Stomach smooth muscle (tissue), 2 donors: ENCODE data around the gene KIFAP3.
"Not testable (repeated sequence)": the region's sequence is repeated elsewhere in the genome, so short reads cannot be mapped to it uniquely, and the experiment has no call there.

Experiments used
- H3K27ac ChIP-seq: one replicate; pipeline ENCODE4 v1.7.0; 2013; ENCODE audit warnings: mild to moderate bottlenecking, low read length, inconsistent platforms
- H3K27me3 ChIP-seq, 2 donors: one replicate each; pipeline ENCODE4 v1.7.0; 2013; ENCODE audit warnings: low read length in 2 of 2; ENCODE audit not compliant: insufficient read depth in 2 of 2, control insufficient read depth in 1 of 2
- H3K36me3 ChIP-seq, 2 donors: one replicate each; pipeline ENCODE4 v1.7.0; 2013; ENCODE audit warnings: low read length in 2 of 2; ENCODE audit not compliant: control insufficient read depth in 2 of 2, insufficient read depth in 2 of 2
- H3K4me1 ChIP-seq: one replicate; pipeline ENCODE4 v1.7.0; 2013; ENCODE audit warnings: low read length; ENCODE audit not compliant: control insufficient read depth, insufficient read depth
- H3K4me3 ChIP-seq, 2 donors: one replicate each; pipeline ENCODE4 v1.7.0; 2013; ENCODE audit warnings: low read length in 2 of 2
- H3K9ac ChIP-seq, 2 donors: one replicate each; pipeline ENCODE4 v1.7.0; 2013; ENCODE audit warnings: low read length in 2 of 2, mild to moderate bottlenecking in 1 of 2
- H3K9me3 ChIP-seq, 2 donors: one replicate each; pipeline ENCODE4 v1.7.0; 2013; ENCODE audit warnings: low read length in 2 of 2; ENCODE audit not compliant: control insufficient read depth in 2 of 2
- donor health status: healthy.
- donor health status: Pancreatic carcinoma.

Gene KIFAP3

DNA sequence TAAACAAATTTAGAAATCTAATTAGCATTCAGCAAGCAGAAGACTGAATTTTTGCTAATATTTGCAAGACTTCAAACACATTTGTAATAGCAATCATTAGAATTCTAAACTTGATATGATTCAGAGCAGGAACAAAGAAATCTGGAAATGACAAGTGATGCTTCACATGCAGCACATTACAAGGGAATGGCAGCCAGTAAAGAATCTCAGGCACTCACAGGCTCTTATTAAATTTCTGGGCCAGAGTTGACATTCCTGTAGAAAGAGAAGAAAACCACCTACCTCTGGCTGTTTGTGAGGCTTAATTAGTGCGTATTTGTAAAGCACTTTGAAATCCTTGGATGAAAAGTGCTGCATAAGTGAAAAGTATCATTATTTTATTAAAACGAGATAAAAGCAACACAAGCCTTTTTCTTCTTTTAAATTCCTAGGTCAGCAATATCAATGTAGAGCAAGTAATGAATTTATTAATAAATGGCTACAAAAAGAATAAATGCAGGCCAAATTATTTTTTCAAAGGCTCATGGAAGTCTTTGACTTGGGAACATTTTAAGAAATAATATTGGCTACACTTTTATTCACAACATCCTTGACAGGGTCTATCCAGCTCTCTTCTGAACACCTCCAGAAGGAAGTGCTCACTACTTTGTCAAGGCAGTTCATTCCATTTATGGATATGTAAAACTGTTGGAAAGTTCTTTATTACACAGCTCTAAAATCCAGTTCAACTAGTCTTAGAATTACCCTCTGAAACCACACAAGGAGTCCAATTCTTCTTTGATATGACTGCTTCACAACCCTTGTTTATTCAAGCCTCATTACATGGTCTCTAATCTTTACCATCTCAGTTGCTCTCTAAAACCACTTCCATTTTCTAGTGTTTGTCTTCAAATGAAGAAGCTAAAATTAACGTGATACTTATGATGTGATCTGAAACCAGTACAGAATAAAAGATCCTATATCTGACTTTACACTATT, 148.7 kb downstream of the KIFAP3 start:
- Histone ChIP-seq H3K27ac (no peak overlapping the region), H3K9ac (no peak overlapping the region)

DNA sequence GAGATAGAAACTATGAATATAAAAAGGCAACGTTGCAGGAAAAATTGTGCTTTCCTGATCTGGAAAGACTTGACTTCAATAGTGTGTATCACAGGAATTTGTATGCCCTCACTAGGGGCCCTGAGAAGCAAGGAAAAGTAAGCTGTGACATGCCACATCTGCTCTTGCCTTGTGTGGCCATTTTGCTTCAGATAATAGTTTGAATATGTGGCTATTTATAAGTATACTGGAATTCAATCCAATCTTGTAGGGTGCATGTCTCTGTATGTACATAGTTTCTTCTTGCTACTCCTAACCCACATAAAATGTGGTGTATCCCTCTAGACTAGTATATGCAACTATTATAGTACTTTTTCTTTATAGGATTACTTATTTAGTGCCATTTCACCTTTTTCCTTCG, 149.7 kb downstream of the KIFAP3 start:
- no peak overlapping the region for H3K4me3 ChIP-seq
- H3K9me3 ChIP-seq = no peaks in the 10 kb centered on the region
- no peak overlapping the region for H3K9ac ChIP-seq
- H3K27ac ChIP-seq = no peak overlapping the region
- no peaks in the 10 kb centered on the region for H3K4me1 ChIP-seq
- no peaks in the 10 kb centered on the region for H3K27me3 ChIP-seq
- H3K36me3 ChIP-seq = peaks cover 0 to 6% of the 10 kb centered on the region in 2 donors

More for the DNA sequence above, 148.7 kb downstream of the KIFAP3 start:
- H3K4me1 ChIP-seq = no peaks in the 10 kb centered on the region
- peaks cover 0 to 6% of the 10 kb centered on the region in 2 donors for H3K36me3 ChIP-seq
- no peaks in the 10 kb centered on the region for H3K9me3 ChIP-seq
- no peaks in the 10 kb centered on the region for H3K27me3 ChIP-seq
- no peak overlapping the region for H3K4me3 ChIP-seq

DNA sequence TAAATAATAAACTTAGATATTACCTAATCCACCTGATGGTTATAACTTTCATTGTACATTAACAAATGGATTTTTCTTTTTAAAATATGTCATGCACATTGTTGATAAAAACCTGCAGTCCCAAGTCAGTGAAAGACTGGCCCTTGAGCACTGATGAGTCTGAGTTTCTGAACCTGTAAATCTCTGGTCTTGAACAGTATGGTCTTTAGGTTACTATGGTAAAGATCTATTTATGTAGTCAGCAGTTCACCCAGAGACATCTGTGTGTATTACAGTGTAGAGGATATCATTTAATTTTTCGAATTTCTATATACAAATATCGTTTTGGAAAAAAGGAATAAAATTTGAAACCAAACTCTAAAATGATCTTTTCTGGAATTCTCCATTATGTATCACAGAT, 150.4 kb downstream of the KIFAP3 start:
- Histone ChIP-seq H3K9ac (no peak overlapping the region), H3K36me3 (peaks cover 0 to 7% of the 10 kb centered on the region in 2 donors), H3K27ac (no peak overlapping the region), H3K27me3 (no peaks in the 10 kb centered on the region), H3K4me1 (no peaks in the 10 kb centered on the region), H3K4me3 (no peak overlapping the region), H3K9me3 (no peaks in the 10 kb centered on the region)

DNA sequence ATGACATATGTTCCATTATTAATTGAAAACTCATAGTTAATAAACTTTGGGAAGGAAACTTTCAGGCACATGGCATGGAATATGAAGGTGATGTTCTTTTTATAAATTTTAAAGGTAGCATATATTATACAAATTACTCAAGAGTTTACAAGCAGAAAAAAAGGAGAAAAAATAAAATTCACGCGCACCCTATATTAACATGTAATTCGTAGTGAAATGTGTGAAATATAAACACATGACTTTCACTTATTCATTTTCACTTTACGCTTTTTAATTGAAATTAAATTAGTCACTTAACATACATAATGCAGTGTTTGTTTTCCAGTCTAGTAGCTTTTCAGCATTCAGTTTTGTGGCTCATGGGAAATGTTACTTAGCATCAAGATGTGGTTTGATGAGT, 153.4 kb downstream of the KIFAP3 start:
- peaks cover 2 to 11% of the 10 kb centered on the region in 2 donors for H3K36me3 ChIP-seq
- H3K4me3 ChIP-seq = no peak overlapping the region
- no peaks in the 10 kb centered on the region for H3K27me3 ChIP-seq
- H3K4me1 ChIP-seq = no peaks in the 10 kb centered on the region
- no peak overlapping the region for H3K9ac ChIP-seq
- H3K9me3 ChIP-seq = no peaks in the 10 kb centered on the region
- H3K27ac ChIP-seq = no peak overlapping the region

DNA sequence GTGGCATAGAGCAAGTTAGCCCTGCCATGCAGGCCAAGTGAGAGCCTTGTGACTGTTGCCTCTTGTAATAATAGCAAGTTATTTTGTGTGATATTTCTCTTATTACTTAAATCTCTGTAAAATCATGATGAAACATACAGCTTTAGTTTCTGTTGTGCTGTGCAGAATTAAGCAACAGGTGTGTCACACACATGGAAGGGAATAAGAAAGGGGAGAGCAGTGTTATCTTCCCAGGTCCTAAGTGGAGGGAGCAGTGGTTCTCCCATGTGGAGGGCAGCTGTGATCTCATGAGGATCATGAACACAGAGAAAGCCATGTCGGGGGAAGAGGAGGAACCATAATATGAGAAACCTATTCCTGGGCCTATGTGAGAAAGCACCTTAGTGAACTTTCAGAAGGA, 155.6 kb downstream of the KIFAP3 start:
- peaks cover 2 to 11% of the 10 kb centered on the region in 2 donors for H3K36me3 ChIP-seq
- no peak overlapping the region for H3K4me3 ChIP-seq
- H3K27ac ChIP-seq = no peak overlapping the region
- H3K9ac ChIP-seq = no peak overlapping the region
- H3K27me3 ChIP-seq = no peaks in the 10 kb centered on the region
- no peaks in the 10 kb centered on the region for H3K9me3 ChIP-seq
- H3K4me1 ChIP-seq = no peaks in the 10 kb centered on the region

DNA sequence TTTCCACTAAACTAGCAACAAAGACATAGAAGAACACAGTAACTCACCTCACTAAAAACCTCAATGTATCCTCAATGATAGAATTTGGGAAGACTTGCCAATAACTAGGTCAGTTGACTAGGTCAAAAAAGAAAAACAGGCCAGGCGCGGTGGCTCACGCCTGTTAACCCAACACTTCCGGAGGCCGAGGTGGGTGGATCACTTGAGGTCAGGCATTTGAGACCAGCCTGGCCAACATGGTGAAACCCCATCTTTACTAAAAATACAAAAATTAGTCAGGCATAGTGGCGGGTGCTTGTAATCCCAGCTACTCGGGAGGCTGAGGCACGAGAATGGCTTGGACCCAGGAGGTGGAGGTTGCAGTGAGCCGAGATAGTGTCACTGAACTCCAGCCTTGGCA, 156.3 kb downstream of the KIFAP3 start:
- peaks cover 2 to 11% of the 10 kb centered on the region in 2 donors for H3K36me3 ChIP-seq
- H3K4me1 ChIP-seq, H3K9me3 ChIP-seq, H3K27me3 ChIP-seq, H3K9ac ChIP-seq, H3K27ac ChIP-seq, H3K4me3 ChIP-seq: not testable (repeated sequence)

DNA sequence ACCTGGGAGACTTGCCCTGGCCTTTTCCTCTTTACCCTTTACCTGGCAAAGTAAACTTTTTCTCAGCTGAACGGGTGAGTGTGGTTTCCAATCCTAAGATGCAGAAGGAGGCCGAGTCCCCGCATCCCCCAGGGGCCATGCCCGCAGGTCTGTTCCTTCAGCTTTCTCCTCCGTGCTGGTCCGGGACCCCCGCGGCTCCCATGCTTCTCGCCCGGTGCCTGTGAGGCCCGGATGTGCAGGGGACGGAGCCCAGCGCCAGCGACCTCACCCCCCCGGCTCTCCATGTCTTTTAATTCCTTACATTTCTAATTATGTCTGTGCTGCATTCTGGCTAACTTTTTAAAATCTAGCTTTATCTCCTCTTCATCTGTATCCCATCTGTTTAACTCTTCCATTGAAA, 159.3 kb downstream of the KIFAP3 start:
- H3K27me3 ChIP-seq = no peaks in the 10 kb centered on the region
- no peak overlapping the region for H3K4me3 ChIP-seq
- H3K4me1 ChIP-seq = no peaks in the 10 kb centered on the region
- no peak overlapping the region for H3K27ac ChIP-seq
- peaks cover 2 to 5% of the 10 kb centered on the region in 2 donors for H3K36me3 ChIP-seq
- H3K9ac ChIP-seq = no peak overlapping the region
- H3K9me3 ChIP-seq = no peaks in the 10 kb centered on the region

DNA sequence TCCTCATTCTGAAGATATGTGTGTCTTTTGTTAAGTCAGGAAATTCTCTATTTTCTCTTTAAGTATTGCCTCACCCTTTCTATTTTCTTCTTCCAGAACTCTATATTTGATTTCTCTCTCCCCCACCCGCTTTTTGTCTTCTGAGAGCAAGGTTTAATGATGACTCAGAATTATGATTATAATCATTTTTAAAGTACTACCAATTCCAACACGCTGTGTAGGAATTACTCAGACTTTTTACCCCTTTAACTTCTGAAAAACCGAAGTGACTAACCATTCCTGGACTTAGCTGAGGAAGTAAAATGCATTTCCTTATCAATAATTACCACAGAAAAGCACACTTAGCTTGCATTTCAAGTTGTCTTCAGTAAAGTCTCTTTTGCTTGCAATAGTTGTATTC, 160.0 kb downstream of the KIFAP3 start:
- Histone ChIP-seq H3K9ac (no peak overlapping the region), H3K4me3 (no peak overlapping the region), H3K36me3 (peaks cover 2 to 5% of the 10 kb centered on the region in 2 donors), H3K9me3 (no peaks in the 10 kb centered on the region), H3K4me1 (no peaks in the 10 kb centered on the region), H3K27me3 (no peaks in the 10 kb centered on the region), H3K27ac (no peak overlapping the region)

DNA sequence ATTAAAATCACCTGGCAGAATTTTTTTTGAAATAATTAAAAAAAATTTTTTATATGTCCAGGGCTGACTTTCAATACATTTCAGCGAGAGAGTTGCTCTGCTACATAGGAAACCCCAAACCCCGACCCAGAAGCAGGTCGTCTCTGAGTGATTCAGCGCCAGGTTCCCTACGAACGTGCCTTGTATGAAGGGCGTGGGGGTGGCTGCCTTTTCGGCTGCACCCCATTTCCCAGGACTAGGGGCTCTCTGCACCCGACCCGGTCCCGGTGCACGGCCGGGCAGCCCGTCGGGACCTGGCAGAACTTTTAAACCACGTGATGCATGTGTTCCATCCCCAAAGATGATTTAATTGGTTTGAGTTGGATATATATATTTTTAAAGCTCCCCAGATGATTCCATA, 165.0 kb downstream of the KIFAP3 start:
- Histone ChIP-seq H3K36me3 (no peaks in the 10 kb centered on the region), H3K9ac (no peak overlapping the region), H3K4me1 (no peaks in the 10 kb centered on the region), H3K27ac (no peak overlapping the region), H3K4me3 (no peak overlapping the region), H3K27me3 (no peaks in the 10 kb centered on the region), H3K9me3 (no peaks in the 10 kb centered on the region)

DNA sequence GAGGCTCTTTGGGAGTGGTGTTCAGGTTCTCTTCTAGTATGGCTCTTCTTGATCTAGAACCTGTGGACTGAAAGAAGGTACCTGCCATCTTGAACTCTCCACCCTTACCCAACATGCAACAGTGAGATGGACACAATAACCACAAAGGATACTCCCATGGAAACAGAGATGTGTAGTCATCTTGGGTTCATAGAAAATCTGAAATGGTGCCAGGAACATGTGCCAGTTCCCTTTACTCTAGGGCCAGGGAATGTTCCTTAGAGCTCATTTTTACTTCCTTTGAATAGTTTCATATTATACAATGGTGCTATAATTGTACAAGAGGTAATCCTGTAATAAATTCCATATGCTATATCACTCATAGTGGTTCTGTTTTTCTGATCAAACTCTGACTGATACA, 167.6 kb downstream of the KIFAP3 start:
- Histone ChIP-seq H3K4me1 (no peaks in the 10 kb centered on the region), H3K4me3 (no peak overlapping the region), H3K27me3 (peaks cover 2 to 3% of the 10 kb centered on the region in 2 donors), H3K9me3 (no peaks in the 10 kb centered on the region), H3K9ac (no peak overlapping the region), H3K27ac (no peak overlapping the region), H3K36me3 (no peaks in the 10 kb centered on the region)

DNA sequence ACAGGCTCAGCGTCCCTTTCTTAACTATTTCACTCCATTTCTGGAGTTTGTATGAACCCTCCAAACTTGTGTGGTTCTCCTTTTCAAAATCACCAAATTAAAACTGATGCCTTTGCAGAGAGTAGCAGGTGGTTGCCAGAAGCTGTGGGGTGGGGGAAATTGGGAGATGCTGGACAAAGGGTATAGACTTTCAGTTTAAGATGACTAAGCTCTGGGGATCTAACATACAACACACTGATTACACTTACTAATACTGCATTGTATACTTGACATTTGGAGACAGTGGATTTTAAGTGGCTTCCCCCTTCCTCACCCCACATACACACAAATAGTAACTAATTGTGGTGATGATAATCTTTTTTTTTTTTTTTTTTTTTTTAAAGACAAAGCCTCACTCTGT, 169.7 kb downstream of the KIFAP3 start:
- H3K4me3 ChIP-seq = no peak overlapping the region
- no peaks in the 10 kb centered on the region for H3K4me1 ChIP-seq
- H3K9me3 ChIP-seq = no peaks in the 10 kb centered on the region
- H3K9ac ChIP-seq = no peak overlapping the region
- H3K36me3 ChIP-seq = no peaks in the 10 kb centered on the region
- H3K27me3 ChIP-seq = peaks cover 2 to 5% of the 10 kb centered on the region in 2 donors
- no peak overlapping the region for H3K27ac ChIP-seq
